GM18499 (cell line): Measurements from ENCODE around the gene SLIT3.

ENCODE experiments used
- ATAC-seq: cut with Tn5 transposase; IDR thresholded peaks from one replicate; pipeline ENCODE4 v1.9.1; 2021; ENCODE audit warnings: moderate number of reproducible peaks; ENCODE audit not compliant: insufficient read depth, unreplicated experiment

The SLIT3 gene

GRCh38 chr5:169299663-169300467 lies 1.1 kb downstream of the SLIT3 start:
- ATAC-seq, result no peak

GRCh38 chr5:169299191-169299662 lies 1.7 kb downstream of the SLIT3 start:
- ATAC-seq, result no peak

GRCh38 chr5:169298193-169298592 lies 2.7 kb downstream of the SLIT3 start:
- ATAC-seq, result no peak

- no peak for ATAC-seq
Measured at GRCh38 chr5:169296419-169297143, 4.4 kb downstream of the SLIT3 start.

- no peak for ATAC-seq
Measured at GRCh38 chr5:169295306-169295705, 5.6 kb downstream of the SLIT3 start.

- ATAC-seq, result no peak
Measured at GRCh38 chr5:169294621-169295020, 6.3 kb downstream of the SLIT3 start.

GRCh38 chr5:169291877-169292276 lies 9.1 kb downstream of the SLIT3 start:
- ATAC-seq, result no peak

- ATAC-seq, result no peak
Measured at GRCh38 chr5:169290895-169291294, 10.0 kb downstream of the SLIT3 start.

- no peak for ATAC-seq
Measured at GRCh38 chr5:169289520-169289919, 11.4 kb downstream of the SLIT3 start.

GRCh38 chr5:169288066-169288930 lies 12.6 kb downstream of the SLIT3 start:
- ATAC-seq, result no peak

- no peak for ATAC-seq
Measured at GRCh38 chr5:169287529-169287928, 13.4 kb downstream of the SLIT3 start.

GRCh38 chr5:169286572-169287300 lies 14.2 kb downstream of the SLIT3 start:
- no peak for ATAC-seq

GRCh38 chr5:169283887-169284286 lies 17.1 kb downstream of the SLIT3 start:
- ATAC-seq, result no peak

GRCh38 chr5:169281625-169282024 lies 19.3 kb downstream of the SLIT3 start:
- no peak for ATAC-seq

- no peak for ATAC-seq
Measured at GRCh38 chr5:169280696-169281095, 20.2 kb downstream of the SLIT3 start.

GRCh38 chr5:169280286-169280685 lies 20.7 kb downstream of the SLIT3 start:
- ATAC-seq, result no peak

- ATAC-seq, result no peak
Measured at GRCh38 chr5:169279125-169279524, 21.8 kb downstream of the SLIT3 start.

GRCh38 chr5:169273881-169274280 lies 27.1 kb downstream of the SLIT3 start:
- ATAC-seq, result no peak

GRCh38 chr5:169273451-169273850 lies 27.5 kb downstream of the SLIT3 start:
- no peak for ATAC-seq
